T follicular helper cell (primary cell): ENCODE measurements around the gene CDR2L.
A peak's percentile ranks its signal among the peaks of the same experiment; 100 is the strongest.
"Not testable (repeated sequence)": the region's sequence is repeated elsewhere in the genome, so short reads cannot be mapped to it uniquely, and the experiment has no call there.

Experiments
- DNase-seq: peaks from one replicate; pipeline ENCODE4 v3.0.0-alpha.2; 2020; ENCODE audit warnings: low read depth

Gene CDR2L

DNA sequence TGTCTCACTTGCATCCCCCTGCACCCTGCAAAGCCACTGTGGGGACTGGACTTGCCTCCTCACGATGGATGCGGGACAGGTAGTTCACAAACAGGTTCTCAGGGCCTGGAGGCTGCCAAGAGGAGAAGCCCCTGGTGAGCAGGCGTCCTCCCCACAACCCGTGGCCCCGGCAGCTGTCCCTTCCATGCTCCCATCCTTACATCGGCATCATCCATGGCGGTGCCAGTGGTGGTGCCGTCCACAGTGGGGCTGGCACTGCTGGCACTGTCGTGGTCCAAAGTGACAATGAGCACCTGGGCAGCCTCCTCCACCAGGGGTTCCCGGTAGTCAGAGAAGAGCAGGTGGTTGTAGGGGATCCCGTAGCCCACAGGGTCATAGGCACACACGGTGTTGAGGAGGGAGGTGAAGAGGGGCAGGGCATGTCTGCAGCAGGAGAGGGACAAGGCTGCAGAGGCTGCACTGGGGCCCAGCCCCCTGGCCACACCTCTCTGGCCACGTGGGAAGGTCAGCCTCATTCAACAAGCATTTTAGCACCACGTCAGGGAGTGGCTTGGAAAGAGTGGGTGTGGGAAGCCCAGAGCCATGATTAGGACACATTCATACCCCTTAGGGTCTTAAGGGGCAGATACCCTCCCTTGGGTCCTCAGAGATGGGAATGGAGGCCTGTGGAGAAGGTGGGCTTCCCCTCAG is 27.5 kb upstream of the CDR2L start:
- no peak for DNase-seq

DNA sequence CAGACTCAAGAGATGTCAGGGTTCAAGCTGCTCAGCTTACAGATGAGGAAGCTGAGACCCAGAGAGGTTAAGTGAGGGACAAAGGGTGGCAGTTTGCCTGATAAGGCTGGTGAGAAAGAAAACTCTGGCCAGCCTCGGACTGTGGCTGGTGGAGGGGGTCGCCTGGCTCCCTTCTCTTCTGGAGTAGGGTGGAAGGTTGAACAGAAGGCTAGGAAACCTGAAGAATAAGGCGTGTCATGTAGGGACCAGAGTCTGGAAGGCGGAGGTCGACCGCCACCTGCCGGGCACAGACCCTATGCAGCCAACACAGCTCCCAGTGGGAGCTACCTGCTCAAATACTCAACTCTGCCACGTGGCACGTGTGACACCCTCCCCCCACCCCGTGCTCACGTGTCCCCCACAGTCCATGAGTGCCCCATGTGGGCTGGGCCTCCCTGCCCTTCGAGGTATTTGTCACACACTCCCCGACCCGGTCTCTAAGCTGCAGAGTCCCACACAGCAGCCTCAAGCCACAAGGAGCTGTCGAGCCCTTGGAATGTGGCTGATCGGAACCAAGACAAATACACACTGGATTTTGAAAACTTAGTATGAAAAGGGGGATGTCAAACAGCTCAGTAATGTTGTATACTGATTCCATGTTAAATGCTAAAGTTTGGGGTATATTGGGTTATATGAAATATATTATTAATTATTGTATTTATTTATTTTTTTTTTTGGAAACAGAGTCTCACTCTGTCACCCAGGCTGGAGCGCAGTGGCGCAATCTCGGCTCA is 26.7 kb upstream of the CDR2L start:
- DNase-seq = no peak

DNA sequence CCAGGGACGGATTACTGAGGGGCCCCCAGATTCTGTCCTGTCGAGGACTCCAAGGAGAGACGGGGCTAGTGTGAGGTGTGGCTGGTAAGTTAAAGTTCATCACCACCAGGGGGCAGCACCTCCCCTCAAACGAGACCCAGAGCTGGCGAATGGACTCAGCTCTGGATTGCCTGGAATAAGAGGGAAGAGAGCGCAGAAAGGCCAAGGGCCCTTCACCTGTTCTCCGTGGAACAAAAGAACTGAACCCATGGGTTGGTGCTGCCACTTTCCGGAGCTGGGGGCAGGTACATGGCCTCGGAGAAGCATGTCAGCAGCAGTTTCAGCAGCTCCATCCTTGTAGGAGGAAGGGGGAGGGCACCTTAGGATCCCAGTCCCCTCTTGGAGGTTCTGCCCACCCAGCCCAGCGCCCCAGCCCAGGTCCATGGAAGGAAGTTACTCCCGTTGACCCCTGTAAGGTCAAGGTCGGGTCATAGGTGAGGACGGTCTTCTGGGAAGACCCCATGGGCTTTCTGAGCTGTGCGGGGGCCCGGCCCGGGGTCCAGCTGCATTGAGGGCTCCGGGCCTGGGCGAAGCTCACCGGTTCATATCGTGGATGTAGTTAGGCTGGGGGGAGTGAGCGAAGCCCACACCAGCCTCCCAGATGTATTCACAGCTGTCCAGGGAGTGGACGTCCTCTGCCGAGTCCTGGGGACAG is 25.6 kb upstream of the CDR2L start:
- peak; percentile 74 for DNase-seq

DNA sequence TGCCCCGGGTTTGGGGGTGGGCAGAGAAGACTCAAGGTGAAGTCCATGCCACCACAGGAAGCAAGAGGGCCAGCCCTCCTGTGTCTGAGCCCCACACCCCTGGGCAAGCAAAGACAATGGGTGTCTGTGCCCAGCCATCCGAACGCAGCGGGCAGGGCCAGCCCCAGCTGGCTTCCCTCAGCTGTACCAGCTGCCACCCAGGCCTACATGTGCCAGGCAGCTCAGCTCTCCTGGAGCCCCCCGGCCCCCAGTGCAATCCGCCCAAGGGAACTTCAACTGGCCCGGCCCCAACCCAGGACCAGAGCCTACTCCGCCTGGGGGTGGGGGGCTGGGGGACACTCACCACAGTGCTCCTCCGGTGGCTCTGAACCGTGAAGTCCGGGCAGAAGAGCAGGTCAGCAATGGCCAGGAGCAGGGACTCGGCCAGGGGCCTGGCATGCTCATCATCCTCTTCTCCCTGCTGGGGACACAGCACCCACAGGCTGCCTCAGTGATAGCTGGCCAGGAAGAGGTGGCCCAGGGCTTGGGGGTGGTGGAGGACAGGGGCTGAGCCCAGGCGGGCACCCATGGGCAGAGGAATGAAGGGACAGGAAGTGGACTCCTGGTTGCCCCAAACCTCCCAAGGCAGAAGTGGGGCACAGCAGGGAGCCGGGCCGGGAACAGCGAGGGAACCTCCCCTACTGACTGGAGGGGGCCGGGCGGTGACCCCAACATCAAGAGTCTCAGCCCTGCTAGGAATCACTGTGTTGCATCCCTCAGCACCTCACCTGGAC is 24.6 kb upstream of the CDR2L start:
- no peak for DNase-seq

DNA sequence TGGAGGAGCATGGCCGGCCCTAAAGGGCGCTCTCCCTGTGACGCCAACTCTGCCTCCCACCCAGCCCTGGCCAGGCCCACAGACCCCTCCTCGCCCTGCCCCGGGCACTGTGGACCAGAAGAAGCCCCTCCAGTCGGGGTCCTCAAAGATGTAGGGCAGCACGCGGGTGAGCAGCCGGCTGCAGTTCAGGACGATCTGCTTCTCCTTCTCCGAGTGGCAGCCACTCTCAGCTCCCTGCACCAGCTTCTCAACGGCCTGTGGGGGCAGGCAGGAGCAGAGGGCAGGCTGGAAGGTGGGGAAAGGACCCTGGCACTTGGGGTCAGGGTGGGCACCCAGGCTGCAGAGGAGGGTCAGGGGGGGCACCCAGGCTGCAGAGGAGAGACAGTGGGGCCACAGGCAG is 23.8 kb upstream of the CDR2L start:
- DNase-seq = no peak

DNA sequence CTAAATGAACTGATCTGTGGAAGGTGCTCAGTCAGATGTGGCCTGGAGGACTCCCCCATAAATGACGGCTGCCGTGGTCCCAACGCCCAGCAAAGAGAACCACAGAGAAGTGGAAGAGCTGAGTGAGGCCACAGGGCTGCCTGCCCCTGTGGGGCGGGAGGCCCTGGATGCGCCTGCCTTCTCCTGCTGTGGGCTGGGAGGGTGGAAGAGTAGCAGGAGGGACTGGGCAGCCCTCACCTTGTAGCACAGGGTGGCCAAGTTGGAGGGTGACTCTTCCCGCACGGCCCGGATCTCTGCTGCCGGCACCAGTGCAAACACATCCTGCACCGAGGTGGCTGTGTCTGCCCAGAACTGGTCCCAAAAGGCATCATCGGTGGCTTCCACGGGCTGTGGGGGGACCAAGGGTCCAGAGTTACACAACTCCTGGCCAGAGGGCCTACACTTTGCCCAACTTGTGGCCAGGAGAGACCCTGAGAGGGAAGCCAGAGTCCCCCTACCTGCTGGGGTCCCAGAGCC is 23.1 kb upstream of the CDR2L start:
- no peak for DNase-seq

DNA sequence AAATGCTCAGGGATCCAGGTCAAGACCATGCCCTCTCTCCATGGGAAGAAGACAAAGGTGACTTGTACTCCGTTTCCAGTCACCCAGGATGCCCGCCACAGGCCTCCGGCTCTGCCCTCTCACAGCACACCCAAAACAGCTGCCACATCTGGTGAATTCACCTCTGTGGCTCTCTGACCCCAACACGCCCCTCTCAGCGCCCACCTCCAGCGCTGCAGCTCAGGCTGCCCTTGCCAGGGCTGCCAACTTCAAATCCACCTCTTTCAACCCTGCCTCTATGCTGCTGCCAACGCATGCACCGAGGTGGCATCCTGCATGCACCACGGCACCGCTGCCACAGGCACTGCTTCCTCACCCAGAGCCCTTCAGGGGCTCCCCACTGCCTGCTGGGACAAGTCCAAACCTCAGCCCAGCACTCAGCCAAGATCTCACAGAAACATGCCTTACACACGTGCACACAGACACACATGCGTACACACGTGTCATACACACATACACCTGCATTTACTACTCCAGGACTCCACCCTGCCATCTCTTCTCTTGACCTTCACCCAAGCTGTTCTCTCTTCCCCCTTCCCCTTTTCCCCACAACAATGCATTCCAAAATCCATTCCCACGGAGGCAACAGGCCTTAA is 22.3 kb upstream of the CDR2L start:
- DNase-seq = no peak

DNA sequence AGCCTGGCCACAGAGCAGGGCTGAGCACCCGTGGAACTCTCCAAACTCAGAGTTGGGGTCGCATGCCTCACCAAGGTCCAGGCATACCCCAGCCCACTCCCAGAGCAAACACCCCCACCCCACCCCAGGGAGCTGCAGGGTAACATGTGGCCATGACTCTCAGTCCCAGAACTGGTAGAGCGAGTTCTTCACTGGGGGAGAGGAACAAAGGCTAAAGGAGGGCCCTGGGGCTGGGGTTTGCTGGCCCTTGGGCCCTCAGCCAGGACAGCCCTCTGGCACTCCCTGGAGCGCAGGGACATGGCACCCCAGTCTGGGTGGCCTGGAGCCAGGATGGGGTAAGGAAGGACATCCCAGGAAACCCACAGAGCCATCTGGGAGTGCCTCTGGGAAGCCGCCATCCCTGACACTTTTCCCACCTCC is 19.1 kb upstream of the CDR2L start:
- DNase-seq = no peak

DNA sequence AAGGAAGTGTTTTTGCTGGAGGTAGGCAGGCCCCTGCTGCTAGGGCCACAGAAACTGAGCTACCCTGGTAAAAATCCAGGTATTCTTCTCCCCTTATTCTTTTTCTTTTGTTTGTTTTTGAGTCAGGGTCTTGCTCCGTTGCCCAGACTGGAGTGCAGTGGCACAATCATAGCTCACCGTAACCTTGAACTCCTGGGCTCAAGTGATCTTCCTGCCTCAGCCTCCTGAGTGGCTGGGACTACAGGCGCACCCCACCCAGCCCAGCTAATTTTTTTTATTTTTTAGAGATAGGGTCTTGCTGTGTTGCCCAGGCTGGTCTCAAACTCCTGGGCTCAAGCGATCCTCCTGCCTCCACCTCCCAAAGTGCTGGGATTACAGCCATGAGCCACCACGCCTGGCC is 17.9 kb upstream of the CDR2L start:
- not testable (repeated sequence) for DNase-seq

DNA sequence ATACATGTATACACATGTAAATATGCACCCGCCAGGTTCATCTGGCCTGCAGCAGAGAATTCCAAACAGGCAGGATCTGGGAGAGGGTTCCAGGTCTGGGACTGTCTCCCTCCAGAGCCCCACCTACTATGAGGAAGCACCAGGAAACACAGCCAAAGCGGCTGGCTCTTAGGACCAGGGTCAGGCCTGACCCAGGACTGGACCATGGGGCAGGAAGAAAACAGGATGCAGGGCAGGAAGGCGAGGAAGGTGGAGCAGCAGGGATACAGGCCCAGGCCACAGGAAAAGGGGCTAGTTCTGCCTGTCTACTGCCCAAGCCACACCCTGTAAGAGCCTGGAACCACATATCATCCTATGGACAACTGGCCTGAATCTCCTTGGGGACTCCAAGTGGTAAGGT is 17.0 kb upstream of the CDR2L start:
- no peak for DNase-seq

DNA sequence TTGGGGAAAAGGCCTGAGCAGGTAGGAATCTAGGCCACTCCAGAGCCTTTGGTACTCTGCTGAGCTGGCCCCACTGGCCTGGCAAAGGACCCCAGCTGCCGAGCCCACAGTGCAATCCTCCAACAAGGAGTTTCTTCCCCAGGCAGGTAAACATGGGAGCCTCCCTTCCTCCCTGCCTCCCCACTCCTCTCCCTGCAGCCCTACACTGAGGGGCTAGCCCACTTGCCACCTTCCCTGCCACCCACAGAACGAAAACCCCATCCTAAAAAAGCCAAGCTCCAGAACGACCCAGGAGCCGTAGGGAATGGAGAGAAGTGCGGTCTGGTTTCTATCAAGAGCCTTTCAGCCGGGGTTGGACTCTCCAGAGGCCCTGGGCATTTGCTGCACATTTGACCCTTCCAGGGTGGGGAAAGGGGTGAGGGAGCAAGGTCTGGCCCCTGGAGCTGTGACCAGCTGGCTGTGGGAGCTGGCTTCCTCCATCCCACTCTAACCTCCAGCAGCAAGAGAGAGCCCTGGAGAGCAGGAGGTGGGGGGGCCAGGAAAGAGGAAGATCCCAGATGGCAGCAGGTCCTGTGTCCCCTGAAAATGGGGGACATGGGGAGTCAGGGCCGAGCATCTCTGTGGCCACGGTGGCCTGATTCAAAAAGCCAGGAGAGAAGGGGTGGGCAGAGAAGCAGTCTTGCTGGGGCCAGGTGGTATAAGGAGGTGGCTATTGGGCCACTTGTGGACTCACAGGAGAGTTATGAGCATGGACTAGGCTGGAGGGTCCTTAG is 16.2 kb upstream of the CDR2L start:
- no peak for DNase-seq

DNA sequence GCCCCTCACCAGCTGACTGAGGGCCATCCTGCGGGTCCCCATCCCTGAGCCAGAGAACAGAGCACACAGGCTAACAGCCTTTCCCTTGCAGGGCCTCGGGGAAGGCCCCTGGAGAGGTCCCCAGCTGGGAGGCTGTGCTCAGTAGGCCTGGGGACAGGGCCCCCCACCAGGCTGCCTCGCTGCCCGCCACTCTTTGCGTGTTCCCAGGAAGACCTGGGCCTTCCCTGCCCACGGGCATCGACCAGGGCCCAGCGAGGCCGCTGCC is 15.7 kb upstream of the CDR2L start:
- DNase-seq = no peak

DNA sequence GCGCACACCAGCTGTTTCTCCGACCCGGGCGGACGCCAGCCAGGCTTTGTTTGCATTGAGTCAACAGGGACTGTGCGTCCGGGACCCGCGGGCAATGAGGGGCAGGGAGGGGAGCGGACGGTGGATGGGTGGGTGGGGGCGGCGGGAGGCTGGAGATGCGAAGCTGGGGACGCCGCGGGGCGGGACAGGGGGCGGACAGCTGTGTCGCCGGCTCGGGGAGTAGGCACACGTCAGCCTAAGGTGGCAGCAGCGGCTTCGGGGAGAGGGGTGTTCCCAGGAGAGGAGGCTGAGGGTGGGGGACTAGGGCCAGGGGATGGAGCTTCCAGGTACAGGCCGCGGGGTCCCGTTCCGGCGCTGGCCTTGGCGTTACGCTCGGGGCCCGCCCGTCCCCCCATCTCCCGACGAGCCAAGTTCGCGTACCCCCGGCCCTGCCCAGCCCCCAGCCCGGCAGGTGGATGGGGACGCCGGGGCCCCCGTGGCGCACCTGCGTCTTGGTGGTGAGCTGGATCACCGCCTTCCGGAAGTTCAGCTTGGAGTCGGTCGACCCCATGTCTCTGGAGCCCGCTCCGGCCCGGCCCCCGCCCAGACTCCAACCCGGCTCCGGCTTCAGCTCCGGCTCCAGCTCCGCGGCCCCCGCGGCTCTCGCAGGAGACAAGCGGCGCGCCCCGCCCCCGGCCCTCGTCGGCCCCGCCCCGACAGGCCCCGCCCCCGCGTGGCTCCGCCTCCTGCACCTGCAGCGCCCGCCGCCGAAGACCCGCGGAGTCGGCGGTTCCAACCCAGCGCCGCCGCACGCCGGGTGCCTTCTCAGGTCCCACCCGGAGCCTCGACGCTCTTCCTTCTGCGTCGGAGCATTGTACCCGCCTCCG is 15.1 kb upstream of the CDR2L start, which contains the start of gene HID1:
TSS of gene HID1 (minus strand) at position 653 of the 866 bp plus-strand sequence. CDS start at position 550, 103 bp downstream.
- DNase-seq = peak; percentile 81

DNA sequence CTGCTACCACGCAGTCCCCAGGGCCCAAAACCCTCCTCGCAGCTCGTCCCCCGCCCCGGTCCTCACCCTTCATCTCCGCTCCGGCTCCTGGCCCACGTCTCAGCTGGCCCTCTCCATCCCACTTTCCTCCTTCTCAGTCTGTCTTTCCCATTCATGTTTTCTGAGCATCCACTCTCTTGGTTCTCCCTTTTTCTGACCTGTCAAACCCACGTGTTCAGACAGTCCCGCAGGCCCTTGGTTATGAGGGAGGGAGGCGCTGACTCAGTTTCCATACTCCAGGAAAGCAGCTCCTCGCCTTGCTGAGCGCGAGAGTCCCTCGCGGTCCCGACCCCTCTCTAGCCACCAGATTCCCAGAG is 14.5 kb upstream of the CDR2L start:
- DNase-seq = no peak

DNA sequence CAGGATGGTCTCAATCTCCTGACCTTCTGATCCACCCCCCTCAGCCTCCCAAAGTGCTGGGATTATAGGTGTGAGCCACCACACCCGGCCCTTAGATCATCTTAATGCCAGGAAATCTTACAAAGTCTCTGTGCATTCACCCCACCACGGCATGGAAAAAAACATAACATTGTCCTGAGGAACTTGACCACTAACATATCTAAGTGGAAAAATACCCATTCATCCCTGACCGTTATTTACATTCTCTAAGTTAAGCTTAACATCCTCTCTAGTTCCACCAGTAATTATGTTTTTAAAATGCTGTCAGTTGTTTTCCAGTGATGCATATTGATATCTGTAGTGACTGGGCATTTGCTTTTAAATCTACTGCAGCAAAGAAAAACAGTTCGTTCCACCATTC is 11.5 kb upstream of the CDR2L start:
- no peak for DNase-seq

DNA sequence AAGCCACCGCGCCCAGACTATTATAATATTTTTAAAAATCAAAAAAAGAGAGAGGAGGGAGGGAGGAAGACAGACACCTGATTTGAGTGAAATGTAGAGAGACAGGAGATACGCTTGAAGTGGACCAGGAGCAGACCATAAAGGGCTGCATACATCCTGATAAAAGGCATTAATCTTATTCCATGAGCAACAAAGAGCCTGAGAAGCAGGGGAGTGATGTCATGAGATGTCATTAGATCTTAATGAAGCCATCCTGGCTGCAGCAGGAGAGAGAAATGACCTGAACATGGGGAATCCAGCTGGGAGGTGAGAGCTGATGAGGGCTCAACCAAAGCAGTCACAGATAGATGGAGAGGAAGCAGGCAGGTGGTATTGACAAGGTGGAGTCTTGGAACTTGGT is 9.6 kb upstream of the CDR2L start:
- DNase-seq = no peak

DNA sequence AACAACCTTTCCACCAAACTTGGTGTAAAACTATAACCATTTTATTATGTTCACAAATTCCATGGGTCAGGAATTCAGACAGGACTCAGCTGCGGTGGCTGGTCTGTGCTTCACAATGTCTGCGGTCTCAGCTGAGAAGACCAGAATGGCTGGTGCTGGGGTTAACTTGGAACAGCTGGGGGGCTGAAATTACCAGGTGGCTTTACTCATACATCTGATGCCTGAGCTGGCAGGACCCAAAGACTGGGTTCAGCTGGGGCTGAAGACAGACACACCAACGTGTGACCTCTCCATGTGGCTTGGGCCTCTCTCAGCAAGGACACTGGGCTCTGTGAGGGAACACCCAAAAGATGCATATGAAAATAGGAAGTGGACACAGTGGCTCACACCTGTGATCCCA is 9.2 kb upstream of the CDR2L start:
- no peak for DNase-seq

DNA sequence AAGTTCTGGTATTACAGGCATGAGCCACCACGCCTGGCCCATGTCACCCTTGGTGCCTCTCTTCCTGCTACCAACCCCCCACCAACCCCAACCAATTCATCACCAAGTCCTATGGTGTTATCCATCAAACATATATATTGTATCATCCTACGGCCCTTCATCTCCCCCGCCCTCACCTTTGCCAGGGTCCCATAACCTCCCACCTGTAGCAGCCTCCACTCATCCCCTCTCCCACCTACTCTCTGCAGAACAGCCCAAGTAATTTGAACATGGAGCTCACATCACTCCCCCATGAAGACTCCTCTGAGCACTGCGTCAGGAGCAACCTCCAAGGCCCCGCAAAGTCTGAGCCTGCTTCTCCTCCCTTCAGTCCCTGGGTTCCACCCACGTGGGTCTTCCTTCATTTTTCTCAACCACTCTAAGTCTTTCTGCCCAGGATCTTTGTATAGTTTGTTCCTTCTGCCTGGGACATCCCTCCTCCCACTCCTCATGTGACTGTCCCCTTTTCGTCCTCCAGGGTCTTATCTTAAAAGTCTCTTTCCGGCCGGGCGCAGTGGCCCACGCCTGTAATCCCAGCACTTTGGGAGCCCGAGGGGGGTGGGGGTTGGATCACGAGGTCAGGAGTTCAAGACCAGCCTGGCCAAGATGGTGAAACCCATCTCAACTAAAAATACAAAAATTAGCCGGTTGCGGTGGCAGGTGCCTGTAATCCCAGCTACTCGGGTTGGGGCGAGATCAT is 7.9 kb upstream of the CDR2L start:
- DNase-seq = no peak

DNA sequence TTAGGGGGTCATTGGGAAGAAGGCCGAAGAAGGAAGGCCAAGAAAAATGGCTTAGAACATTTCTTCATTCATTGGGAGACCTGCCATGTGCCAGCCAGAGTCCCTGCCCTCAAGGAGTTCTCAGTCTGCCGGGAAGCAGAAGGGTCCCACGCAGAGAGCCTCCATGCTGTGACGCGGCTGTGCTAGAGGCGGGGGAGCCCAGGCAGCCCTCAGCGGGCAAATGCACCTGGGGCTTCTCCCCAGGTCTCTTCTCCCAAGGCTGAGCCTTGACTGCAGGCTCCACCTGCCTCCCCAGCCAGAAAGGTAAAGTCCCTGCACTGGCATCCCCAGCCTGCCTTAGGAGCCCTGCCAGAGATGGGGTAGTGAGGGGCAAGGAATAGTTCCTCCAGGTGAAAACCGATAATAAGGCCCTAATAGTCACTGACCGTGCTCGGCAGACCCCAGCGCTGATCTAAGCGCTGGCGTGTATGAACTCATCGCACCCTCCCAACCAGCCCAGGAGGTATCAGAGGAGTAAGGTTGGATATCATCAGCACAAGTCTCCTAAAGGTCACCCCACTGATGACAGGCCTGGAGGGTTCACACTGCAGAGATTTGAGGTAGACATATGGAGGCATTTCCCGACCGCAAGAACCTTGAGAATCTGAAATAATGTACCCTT is 6.0 kb upstream of the CDR2L start:
- no peak for DNase-seq
